Camera-type eye (tissue), 1 donor: Measurements from ENCODE around the gene MYO5A. TPM values are rescaled to one million over a fixed set of nuclear protein-coding genes. Genes with fewer than 3 reads are reported as not detected.

Experiments used
- total RNA-seq: library from RNA; depleted of rRNA; stranded (reverse); fragments of >200 nt; gene quantifications from one replicate; pipeline ENCODE4 v1.2.3, GENCODE V29; 2014

The MYO5A gene
- 61.8 TPM for total RNA-seq

DNA sequence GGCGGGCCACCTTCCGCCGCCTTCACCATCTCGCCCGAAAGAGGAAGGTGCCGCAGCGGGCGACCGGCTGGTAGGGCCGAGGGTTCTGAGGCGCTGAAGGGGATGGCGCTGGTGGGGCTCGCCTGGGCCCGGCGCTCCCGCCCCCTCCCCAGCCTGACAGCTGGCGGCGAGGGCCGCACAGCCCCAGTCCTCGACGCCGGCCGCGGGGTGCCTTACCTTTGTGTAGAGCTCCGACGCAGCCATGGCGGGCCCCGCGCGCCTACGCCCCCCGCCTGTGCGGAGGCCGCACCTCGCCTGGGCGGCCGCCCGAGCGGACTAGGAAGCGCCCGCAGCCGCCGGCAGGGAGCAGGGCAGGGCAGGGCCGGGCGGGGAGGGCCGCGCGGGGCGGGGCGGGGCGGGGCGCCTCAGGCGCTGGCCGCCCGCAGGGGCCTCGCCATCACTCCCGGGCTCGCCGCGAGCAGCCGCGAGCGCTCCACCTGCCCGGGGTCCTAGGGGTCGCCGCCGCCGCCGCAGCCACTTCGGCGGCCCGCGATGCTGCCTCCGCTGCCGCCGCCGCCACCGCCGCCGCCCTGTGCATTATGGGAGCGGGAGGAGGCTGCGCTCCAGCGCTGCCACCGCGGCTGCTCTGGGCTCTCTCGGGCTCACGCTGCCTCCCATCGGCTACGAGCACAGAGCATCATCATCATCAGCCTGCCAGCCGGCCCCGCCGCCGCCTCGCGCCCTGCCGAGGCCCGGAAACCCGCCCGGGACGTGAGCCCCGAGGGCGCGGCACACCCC is at the start of gene MYO5A:
Gene MYO5A (minus strand): TSS at position 317 of the 777 bp plus-strand sequence. CDS start 74 bp downstream, at position 243.

DNA sequence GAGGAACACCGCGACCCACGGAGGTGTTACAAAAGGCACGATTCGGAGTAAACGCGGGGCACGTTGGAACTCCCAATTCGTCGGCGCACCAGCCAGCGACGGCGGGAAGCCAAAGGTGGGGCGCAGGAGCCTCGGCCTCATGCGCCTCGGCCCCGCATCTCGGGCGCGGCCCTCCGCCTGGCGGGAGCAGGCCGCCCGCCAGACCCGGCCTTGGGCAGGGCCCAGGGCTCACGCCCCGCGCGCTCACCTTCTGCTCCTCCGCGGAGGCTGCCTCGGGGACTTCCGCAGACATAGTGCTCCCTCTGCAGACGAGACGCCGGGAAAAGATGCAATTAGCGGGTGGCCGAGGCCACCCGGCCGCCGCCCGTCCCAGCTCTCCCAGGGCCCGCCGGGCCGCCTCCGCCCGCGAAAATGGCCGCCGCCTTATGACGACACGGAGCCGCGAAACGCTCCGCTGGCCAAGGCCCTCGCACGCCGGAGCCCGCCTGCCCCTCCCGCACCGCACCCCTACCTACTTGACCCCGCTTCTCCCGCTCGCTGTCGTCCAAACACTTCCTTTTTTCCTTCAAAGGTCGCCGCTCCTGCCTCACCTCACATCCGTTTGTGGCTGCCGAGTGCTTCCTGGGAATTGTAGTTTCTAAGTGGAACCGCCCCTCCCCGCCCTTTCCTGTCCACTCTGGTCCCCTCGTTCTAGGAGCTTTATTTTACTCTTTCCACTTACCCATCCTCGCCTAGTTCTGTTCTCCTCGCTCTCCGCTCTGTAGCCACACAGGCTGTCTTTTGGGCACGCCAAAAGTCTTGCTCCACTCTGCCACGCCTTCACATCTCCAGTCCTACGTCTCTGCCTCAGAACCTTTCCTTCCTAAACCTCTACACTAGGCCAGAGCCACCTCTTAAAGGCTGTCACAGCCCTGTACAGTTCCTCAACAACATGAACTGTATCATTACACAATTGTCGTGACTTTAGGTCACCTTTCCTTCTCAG is 40.2 kb upstream of the MYO5A start, which contains the start of gene ARPP19:
Gene ARPP19 (minus strand): TSS at position 430 of the 985 bp plus-strand sequence. CDS start 138 bp downstream, at position 292.

DNA sequence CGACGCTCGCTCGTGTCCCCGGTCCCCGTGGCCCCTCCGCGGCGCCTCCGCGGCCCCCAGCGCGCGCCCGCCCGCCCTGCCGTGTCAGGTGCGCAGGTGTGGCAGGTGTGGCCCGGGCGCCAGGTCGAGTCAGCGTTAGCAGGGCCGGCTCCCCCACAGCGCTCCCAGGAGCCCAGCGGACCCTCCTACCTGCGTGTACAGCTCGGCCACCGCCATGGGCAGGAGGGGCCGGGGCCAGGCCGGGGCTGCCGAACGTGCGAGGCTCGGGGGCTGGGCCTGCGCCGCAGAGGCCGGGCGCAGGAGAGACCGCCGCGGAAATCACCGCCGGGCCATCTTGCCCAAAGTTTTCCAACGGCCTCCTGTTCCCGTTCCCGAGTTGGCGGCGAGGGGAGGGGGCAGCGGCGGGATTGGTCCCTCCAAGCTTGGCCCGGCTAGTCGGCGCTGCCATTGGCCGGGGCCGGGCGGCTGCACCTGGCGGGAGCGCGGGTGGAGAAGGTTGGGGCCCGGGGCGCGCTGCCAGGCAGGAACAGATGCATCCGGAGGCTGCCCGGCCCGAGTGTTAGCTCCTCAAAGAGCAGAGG is 233.2 kb downstream of the MYO5A start, which contains the start of gene MYO5C:
Gene MYO5C (minus strand): TSS at position 384 of the 581 bp plus-strand sequence. CDS start 168 bp downstream, at position 216.

Other genes starting within 250 kb of the MYO5A start
- gene MYO5C, start 233.1 kb downstream of the MYO5A start, total RNA-seq, result 18.4 TPM
- 215 TPM for gene ARPP19, start 40.1 kb upstream of the MYO5A start, total RNA-seq
- gene ATOSA, start 150.5 kb upstream of the MYO5A start, total RNA-seq, result 117 TPM